Middle frontal gyrus (tissue), 1 donor: Measurements from ENCODE around the gene AK9.
A peak's percentile ranks its signal among the peaks of the same experiment; 100 is the strongest.
"Not testable (repeated sequence)": the region's sequence is repeated elsewhere in the genome, so short reads cannot be mapped to it uniquely, and the experiment has no call there.

Source experiments
- DNase-seq: peaks from one replicate; pipeline ENCODE4 v3.0.0-alpha.2; 2015; ENCODE audit warnings: low spot score; ENCODE audit errors: extremely low spot score

The AK9 gene

DNA sequence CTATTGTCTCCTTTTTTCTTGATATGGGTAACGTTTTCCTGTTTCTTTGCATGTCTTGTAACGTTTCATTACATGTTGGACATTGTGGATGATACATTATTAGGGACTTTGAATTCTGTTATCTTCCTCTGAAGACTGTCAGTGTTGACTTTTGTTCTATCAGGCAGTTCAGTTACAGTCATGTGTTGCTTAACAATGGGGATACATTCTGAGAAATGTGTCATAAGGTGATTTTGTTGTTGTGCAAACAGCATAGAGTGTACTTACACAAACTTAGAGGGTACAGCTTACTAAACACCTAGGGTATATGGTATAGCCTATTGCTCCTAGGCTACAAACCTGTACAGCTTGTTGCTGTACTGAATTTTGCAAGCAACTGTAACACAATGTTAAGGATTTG, 64.7 kb downstream of the AK9 start:
- DNase-seq: no peak

DNA sequence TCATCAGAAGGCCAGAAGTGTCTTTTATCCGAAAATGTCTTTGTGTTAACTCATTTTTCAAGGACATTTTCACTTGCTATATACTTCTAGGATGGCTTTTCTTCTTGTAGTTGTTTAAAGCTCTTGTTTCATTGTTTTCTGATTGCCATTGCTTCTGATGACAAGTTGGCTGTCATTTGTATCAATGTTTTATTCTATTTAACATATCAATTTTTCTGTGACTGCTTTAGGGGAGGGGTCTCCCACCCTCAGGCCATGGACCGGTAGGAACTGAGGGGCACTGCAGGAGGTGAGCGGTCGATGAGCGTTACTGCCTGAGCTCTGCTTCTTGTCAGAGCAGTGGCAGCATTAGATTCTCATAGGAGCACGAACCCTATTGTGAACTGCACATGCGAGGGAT, 65.8 kb downstream of the AK9 start:
- DNase-seq: no peak

GRCh38 chr6:109623288-109623687, 67.7 kb downstream of the AK9 start:
- no peak for DNase-seq

DNA sequence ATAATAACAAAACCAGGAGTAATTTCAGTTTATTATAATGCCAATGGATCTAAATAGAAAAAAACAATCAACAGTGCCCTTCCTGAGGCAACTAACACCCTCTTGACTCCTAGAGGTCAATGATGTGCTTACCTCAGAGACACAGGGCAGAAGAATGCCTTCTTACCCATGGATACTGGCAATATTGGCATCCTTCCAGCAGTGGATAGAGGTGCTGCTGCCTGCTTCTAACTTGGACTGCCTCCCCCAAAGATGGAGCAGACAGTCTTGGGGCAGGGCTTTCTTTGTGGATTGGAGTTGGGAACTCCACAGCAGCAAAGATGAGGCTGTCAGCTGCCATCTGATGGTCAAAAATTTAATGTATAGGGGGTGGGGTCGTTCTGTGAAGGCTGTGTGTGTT, 78.7 kb downstream of the AK9 start:
- no peak for DNase-seq

DNA sequence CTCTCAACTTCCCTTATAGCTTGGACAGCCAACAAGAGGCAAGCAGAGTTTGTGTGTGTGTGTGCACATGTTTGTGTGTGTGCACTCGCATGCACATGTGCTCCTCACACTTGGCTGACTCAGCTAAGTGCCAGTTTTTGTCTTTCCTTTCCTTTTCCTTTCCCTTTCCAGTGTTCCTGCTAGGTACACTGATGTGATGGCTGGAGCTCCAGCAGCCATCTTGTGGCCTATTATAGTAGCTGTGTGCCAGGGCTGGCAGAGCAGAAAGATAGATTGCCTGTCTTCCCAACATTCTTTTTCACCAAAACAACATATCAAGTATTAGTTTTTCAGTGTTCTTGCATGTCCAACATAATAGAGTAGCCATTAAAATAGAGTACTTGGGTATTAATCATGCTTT, 79.5 kb downstream of the AK9 start:
- no peak for DNase-seq

DNA sequence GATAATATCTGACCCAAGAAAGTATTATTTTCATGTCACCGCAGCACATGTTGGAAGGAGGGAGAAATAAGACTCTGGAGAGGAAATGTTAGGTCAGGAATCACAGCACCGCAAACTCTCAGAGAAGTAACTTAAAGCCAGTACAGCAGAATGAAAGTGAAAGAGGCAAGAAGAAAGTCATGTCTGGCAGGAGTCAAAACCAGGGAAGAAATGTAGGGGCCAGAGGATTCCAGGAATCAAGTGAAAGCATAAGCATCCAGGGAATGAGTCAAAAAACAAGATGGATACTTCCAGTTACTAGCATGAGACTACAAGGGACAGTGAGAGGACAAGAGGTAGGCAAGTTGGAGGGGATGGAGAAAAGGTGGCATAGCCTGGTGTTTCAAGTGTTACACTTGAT, 80.4 kb downstream of the AK9 start:
- no peak for DNase-seq

DNA sequence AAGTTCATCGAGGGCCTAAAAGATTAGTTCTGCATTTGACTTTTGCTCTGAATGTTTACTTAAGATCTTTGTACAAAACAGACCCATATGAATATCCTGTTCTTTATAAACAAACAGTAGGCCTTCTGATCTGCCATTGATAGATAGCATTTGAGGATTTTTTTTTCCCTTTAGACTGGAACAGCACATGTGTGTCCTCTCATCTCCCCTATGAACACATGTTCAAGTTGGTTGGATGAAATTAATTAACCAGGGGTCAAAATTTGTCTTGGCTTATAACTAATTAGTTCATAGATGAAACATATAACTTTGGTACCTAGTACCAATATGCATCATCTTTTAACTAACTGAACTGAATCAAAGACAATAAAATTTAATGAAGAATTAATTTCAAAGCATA, 81.3 kb downstream of the AK9 start:
- DNase-seq: no peak

- DNase-seq: no peak
These were observed 84.6 kb downstream of the AK9 start for GRCh38 chr6:109606359-109606758.

- DNase-seq: no peak
These were observed 95.0 kb downstream of the AK9 start for GRCh38 chr6:109595998-109596397.

- no peak for DNase-seq
These were observed 110.5 kb downstream of the AK9 start for GRCh38 chr6:109580519-109580918.

GRCh38 chr6:109579361-109579760, 111.6 kb downstream of the AK9 start:
- DNase-seq: no peak

DNA sequence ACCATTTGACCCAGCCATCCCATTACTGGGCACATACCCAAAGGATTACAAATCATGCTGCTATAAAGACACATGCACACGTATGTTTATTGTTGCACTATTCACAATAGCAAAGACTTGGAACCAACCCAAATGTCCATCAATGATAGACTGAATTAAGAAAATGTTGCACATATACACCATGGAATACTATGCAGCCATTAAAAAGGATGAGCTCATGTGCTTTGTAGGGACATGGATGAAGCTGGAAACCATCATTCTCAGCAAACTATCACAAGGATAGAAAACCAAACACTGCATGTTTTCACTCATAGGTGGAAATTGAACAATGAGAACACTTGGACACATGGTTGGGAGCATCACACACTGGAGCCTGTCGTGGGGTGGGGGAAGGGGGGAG, 121.1 kb downstream of the AK9 start:
- not testable (repeated sequence) for DNase-seq

DNA sequence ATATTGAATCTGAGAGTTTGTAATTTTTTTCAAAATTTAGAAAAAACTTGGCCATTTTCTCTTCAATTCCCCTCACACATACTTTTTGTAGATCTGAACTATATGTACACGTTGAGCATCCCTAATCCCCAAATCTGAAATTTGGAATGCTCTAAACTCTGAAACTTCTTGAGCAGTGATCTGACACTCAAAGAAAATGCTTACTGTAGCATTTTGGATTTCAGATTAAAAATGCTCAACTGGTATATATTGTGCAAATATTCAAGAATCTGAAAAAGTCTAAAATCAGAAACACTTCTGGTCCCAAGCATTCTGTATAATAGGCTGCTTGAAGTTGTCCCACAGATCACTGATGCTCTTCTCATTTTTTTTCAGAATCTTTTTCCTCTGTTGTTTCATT, 129.2 kb downstream of the AK9 start:
- DNase-seq: no peak

DNA sequence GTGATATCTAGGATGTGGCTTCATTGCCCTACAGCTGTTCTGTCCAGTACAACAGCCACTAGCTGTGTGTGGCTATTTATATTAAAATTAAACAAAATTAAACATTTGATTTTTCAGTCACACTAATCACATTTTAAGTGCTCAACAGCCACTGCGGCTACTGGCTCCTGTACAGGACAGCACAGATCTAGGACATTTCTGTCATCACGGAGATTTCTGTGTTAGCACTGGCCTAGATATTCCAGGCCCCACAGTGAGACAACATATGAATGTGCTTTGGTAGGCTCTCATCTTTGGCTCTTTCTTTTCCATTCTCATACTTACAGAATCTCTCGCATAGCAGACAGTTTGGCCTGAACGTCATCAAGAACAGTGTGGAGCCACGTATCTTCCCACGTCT, 159.6 kb downstream of the AK9 start:
- no peak for DNase-seq

GRCh38 chr6:109527989-109528388, 163.0 kb downstream of the AK9 start:
- no peak for DNase-seq

DNA sequence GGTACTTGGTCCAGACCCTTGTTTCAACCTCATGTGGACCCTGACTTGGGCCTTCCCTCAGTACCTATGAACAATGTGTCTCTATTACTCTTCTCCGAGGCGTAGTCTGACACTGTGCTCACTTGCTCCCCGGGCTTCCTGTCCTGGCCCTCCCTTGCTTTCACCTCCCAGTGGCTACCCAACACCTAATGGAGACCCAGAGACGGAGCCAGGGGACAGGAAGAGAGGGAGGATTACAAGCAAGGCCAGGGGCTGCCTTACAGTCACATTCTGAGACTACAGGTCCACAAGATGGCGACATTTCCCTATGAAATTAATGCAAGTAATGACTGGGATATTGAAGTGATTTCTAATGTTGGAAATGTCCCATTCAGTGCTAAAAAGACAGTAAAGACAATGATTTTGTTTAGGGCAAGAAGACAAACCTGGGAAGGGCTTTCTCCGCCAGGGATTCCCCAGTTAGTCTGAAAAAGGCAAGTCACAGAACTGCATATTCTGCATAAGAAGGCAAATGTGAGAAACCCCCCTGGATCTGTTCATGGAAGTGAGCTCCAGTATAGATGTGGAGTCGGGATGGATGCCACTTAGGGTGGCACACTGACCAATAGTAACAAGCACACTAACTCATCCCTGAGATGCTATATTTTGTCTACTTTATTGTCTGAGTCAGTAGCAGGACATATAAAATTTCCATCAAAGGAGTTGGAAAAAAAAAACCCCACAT, 163.9 kb downstream of the AK9 start:
- peak; percentile 39 for DNase-seq

- no peak for DNase-seq
These were observed 166.9 kb downstream of the AK9 start for GRCh38 chr6:109524129-109524528.

DNA sequence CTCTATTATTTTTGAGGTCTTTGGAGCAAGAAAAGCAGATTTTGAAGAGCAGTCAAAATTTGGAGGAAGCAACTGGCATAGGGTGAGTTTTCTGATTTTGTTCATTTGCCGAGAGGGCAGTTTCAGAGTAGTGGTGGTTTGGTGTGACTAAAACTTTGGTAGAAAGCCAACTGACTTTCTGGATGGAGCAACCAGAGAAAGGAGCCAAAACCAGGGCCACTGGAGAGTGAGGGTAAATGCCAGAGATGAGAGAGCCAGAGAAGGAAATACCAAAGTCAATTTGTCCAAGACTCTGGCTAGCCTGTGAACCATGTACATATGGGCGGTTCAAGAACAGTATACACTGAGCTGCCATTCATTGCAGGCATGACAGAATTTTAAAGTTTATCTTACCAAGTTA, 167.5 kb downstream of the AK9 start:
- DNase-seq: no peak

DNA sequence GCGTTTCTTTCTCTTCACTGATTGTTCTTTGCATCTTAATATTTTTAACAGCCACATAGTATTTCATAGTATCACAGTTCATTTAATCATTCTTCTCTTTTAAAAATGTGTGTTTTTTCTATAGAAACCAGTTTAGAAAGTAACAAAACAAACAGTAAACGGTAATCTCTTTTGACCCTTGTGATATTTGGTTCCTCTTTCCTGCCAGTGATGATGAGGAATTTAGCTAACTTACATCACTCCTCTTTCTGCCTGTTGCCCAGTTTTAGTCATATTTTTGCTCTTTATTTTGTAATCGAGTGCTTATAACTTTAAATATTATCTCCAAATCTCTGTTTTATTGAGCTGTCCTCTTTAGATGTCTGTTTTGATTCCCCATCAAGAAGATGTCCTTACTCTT, 169.9 kb downstream of the AK9 start:
- DNase-seq: no peak

DNA sequence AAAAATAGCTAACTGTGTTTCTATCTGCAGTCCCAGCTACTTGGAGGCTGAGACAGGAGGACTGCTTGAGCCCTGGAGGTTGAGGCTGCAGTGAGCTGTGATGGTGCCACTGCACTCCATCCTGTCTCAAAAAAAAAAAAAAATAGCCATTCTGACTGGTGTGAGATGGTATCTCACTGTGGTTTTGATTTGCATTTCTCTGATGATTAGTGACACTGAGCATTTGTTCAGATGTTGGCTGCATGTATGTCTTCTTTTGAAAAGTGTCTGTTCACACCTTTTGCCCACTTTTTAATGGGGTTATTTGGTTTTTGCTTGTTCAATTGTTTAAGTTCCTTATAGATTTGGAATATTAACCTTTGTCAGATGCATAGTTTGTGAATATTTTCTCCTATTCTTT, 171.4 kb downstream of the AK9 start:
- not testable (repeated sequence) for DNase-seq

- DNase-seq: no peak
These were observed 174.1 kb downstream of the AK9 start for GRCh38 chr6:109516929-109517328.

DNA sequence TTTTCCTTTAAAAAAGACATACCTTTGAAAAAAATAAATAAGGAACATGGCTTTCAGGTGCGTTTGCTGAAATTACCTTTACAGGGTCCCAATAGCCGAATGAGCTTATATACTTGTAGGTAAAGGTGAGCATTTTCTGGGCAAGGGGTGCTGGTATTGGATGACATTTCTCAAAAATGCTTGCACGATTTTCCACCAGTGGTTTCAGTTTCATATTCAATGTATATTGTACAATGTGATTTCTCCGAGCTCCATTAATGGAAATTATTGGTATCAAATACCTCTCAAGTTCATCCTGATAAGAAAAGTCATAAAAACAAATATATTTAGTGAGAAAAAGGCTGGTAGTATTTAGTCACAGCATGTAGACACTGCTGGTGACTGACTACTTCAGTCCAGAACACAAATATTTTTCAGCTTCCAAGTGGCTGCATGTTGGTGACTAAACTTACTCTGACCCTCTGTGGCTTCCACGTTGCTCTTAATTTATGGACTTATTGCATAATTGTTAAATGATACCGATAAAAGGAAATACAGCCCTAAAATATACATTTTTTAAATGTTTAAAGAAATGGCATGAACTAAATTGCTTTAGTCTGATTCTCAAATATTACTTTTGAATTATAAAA, 175.1 kb downstream of the AK9 start:
- DNase-seq: no peak

- DNase-seq: no peak
These were observed 176.1 kb downstream of the AK9 start for GRCh38 chr6:109514946-109515345.
